HCEC 1CT (cell line): Measurements from ENCODE around the gene KIAA1958.

ENCODE experiments used
- DNase-seq: peaks from one replicate; pipeline ENCODE4 v3.0.0-alpha.2; 2017

The KIAA1958 gene

DNA sequence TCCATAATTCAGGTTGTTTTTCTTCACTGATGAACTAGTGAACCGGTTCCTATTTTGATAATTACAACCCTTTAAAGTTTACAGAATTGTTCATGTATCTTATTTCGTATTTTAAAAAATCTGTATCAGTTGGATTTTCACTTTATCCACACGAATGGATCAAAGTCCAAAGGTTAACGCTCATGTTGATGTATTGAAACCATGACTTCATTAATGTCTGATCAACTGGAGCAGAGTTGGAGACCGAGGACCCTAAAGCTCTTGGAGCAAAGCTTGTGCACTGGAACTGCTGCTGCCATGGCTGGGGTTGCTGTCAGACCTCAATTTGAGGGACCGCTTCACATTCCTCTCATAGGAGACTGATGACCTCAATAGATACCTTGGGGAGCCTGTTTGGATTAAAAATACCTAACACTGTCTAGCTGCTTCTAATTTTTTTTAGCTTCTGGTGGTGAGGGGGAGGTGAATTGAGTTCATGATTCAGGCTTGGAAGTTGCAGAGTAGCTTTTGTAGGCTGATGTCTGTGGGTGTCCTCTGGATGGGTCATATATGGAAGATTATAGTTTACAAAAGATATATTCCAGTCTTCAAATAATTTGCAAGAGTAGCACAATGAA is 45.1 kb downstream of the KIAA1958 start:
- no peak for DNase-seq

DNA sequence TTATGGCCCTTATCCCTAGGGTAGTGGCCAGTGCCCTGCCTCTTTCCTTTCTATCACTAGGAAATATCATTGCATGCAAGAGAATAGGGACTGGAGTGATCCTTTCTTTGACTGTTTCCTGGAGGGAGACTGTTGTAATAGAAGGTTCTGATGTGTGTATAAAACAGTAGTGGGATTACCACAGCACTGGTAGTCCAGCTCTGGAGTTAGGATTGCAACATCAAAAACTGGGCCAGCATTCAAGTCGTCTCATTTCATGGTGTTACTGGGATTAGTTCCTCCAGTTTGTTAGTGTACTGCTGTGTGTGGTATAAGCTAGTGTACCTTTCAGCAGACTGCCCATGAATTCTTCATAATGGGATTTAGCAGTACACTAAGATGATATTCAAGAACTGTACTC is 45.8 kb downstream of the KIAA1958 start:
- peak; percentile 71 for DNase-seq

DNA sequence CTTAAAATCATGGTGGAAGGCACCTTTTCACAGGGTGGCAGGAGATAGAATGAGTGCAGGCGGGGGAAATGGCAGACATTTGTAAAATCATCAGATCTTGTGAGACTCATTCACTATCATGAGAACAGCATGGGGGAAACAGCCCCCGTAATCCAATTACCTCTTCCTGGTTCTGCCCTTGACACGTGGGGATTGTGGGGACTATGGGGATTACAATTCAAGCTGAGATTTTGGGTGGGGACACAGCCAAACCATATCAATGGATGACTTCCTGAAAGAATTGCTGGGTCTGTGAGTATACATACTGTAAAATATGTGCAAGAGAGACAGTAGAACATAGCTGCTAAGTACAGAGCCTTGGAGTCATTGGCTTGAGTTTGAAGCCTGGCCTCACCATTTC is 47.0 kb downstream of the KIAA1958 start:
- DNase-seq, result no peak

DNA sequence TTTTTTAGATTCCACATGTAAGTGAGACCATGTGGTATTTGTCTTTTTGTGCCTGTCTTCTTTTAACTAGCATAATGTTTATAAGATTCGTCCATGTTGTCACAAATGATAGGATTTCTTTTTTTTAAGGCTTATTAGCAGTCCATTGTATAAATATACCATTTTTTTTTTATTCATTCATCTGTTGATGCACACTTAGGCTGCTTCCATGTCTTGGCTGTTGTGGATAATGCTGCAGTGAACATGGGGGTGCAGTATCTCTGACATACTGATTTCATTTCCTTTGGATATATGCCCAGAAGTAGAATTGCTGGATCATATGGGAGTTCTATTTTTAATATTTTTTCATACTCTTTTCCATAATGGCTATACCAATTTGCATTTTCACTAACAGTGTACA is 48.7 kb downstream of the KIAA1958 start:
- peak; percentile 58 for DNase-seq

DNA sequence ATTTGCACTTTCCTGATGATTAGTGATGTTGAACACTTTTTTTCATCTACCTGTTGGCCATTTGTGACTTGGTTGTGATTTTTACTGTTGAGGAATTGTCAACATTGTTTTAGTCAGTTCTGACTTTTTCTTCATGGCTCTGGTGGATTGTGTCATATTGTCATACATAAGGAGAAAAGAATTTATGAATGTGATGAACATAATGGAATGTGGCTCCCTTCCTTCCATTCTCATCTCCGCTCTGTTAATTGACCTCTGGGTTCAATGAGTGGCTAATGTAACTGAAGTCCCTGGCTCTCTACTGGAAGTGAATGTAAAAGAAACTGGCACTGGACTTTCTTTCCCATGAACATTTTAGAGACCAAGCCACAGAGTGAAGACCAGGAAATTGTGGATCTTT is 49.2 kb downstream of the KIAA1958 start:
- peak; percentile 78 for DNase-seq

DNA sequence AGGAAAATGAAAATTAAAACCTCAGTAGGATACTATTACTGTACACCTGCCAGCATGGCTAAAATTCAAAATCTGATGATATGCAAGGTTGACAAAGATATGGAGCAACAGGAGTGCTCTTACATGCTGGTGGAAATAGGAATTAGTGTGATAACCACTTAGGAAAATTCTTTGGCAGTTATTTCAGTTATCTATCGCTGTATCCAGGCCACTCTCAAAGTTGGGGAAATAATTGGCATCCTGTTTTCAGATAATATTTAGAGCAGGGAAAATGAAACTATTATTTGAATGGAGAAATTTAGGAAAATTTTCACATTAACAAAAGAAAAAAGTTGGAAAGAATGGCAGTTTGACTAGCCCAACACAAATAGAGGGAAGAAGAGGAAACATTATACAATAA is 50.9 kb downstream of the KIAA1958 start:
- DNase-seq, result no peak

DNA sequence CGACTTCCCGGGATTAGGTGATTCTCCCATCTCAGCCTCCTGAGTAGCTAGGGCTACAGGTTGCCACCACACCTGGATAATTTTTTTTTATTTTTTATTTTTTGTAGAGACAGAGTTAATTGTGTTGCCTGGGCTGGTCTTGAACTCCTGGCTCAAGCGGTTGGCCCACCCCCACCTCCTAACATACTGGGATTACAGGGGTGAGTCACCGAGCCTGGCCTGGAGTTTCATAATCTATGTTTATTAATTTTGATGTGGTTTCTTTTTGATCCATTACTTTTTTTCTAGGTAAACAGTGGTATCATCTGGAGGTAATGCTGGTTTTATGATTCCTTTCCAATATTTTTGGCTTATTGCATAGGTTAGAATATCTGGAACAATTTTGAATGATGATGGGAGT is 54.2 kb downstream of the KIAA1958 start:
- peak; percentile 9 for DNase-seq

DNA sequence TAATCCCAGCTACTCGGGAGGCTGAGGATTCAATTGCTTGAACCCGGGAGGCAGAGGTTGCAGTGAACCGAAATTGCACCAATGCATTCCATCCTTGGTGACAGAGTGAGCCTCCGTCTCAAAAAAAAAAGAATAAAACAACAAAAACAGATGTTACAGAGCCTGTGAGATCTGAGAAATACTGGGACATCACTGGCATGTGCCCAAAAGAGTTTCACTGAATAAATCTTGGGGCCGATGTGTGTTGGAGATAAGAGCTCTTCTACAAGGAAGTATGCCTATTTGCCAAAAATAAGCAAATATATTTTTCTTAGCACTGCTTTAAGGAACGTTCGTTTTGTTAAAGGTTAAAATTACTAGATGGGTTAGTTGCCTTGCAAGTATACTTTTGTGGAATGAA is 55.1 kb downstream of the KIAA1958 start:
- no peak for DNase-seq

DNA sequence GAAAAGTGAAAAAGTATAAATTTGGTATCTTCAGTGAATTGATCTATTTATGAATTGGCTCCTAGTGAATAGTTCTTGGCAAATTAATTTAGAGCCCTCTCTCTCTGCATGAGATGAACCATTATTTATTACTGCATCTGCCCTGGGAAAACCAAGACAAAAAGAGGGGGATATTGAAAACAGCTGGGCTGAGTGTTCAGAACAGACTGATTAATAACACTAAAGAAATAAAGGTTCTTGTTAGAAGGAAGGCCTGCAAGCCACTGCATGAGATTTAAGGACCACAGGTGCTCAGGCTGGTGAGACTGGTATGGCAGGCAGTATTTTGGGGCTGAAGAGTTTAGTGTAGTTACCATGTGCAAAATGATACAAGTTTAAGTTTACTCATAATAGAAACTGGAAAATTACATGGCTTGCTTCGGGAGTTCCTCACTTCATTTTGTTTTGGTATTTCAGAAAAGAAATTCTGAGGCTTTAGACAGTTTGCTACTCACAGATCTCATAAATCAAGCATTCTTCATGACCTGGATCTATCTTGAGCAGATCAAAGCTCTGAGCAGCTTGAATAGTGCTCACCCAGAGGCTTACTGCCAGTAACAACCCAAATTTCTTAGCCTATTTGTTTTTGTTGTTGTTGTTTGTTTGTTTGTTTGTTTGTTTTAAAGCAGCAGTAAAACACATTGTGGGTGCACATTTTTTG is 56.1 kb downstream of the KIAA1958 start:
- DNase-seq, result no peak

DNA sequence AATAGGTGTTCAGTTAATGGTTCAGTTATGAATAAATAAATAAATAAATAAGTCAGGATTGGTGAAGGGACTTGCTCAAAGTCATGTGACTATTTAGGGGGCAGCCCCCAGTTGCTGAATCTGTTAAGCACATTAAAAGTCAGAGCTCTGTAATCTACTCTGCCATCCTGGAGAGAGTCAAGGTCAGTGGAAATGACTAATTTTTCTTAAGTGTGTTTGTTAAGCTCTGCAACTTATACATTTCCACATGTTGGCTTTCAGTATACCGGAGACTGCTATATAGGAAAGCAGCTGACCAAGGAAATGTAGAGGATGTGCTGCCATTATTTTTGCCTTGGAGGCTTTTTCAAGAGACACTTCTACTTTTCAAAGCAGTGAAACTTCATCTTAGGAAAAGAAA is 57.9 kb downstream of the KIAA1958 start:
- DNase-seq, result no peak

DNA sequence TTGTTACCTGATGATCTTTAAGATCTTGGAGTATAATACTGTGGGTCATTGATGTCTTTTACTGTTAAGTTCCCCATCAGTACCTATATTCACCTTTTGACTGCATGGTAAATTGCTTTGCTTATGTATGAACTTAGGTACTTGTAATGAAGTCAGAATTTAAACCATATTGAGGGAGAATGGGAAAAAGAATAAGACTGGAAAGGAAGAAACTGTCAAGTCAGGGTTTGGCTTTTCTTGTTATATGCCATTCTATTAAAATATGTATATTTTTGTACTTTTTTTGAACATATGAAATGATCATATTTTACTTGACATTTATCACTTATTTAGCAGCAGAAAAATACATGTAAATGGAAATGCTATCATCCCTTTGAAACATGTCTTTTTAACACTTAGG is 58.6 kb downstream of the KIAA1958 start:
- DNase-seq, result no peak

DNA sequence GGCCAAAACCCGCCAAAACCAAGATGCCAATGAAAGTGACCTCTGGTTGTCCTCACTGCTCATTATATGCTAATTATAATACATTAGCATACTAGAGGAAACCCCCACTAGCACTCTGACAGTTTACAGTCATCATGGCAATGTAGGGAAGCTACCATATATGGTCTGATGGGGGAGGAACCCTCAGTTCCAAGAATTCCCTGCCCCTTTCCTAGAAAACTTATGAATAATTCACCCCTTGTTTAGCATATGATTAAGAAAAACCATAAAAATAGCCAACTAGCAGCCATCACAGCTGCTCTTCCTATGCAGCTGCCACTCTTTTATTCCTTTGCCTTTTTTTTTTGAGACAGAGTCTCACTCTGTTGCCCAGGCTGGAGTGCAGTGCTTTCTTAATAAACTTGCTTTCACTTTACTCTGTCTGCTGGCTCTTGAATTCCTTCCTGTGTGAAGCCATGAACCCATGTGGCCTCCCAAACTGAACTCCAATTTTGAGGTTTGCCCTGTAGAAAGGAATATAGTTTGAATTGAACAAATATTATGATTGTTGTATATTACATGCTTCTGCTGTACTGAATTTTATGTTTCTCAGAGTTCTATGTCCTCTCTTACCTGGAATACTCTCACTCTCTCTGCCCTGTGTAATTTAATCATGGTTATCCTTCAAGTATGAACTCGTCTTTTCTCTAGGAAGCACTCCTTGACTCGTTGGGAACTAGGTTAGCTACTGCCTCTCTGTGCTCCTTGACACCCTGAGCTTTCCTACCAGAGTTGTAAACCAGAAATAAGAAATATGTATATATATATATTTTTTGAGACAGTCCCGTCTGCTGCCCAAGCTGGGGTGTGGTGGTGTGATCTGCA is 59.8 kb downstream of the KIAA1958 start:
- peak; percentile 46 for DNase-seq

DNA sequence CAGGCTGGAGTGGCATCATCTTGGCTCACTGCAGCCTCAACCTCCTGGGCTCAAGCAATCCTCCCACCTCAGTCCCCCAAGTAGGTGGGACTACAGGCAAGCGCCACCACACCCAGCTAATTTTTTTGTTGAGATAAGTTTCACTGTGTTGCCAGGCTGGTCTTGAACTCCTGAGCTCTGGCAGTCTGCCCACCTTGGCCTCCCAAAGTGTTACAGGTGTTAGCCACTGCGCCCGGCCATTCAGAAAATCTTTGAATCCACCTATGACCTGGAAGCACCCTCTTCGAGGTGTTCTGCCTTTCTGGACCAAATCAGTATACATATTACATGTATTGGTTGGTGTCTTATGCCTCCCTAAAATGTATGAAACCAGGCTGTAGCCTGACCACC is 61.4 kb downstream of the KIAA1958 start:
- DNase-seq, result no peak

DNA sequence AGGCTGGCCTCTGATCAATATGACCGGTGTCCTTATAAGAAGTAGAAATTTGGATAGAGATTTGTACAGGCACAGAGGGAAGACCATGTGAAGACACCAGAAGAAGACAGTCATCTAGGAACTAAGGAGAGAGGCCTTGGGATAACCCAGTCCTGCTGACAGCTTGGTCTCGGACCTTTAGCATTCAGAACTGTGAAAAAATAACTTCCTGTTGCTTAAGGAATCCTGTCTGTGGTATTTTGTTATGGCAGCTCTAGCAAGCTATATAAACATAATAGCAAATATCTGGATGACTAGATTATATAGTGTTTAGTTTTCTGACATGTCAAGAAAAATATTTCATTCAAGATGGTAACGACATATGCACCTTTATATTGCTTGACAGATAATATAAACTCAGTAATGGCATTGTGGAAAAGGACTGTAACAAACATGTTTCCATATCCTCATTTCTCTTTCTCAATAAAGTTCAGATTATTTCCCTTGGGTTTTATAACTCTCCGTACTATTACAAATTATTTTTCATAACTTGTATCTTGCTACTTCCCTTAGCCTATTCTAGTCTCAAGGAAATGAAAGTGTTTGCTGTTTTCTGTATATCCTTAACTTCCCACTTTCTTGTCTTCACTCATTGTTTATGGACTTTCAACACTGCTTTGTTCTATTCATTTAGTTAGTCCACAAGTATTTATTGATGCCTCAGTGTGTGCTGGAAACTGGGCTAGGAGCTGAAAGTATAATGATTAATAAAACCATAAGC is 62.4 kb downstream of the KIAA1958 start:
- peak; percentile 40 for DNase-seq

DNA sequence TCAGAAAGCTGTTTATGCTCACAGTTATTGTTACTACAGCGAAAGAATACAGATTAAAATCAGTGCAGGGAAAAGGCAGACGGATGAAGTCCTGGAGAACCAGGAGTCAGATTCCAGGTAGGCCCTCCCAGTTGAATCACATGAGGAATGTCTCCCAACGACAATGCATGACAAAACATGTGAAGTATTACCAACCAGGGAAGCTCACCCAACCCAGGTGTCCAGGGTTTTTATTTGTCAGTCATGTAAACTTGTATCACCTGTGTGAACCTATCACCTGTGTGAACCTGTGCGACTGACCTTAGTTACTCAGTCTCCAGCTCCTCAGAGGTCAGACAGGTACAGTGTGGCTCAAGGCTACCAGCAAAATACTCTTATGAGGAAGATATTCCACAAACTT is 63.9 kb downstream of the KIAA1958 start:
- no peak for DNase-seq

DNA sequence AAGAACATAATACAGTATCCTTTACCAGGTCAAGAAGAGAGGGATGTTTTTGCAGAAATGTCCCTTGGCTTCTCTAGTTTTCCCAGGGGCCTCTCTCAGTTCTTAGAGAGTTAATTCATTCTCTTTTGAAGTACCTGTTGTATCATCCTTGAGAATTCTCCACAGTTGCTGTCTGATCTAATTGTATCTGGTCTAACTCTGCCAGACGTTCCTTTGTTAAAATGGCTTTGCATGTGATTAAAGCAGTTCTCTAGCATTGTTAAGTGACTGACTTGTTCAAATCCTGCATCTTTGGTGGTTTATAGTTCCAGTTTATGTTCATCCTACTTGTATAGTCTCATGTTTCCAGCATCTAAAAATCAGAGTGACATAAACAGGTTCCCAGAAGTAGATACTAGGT is 65.0 kb downstream of the KIAA1958 start:
- no peak for DNase-seq

DNA sequence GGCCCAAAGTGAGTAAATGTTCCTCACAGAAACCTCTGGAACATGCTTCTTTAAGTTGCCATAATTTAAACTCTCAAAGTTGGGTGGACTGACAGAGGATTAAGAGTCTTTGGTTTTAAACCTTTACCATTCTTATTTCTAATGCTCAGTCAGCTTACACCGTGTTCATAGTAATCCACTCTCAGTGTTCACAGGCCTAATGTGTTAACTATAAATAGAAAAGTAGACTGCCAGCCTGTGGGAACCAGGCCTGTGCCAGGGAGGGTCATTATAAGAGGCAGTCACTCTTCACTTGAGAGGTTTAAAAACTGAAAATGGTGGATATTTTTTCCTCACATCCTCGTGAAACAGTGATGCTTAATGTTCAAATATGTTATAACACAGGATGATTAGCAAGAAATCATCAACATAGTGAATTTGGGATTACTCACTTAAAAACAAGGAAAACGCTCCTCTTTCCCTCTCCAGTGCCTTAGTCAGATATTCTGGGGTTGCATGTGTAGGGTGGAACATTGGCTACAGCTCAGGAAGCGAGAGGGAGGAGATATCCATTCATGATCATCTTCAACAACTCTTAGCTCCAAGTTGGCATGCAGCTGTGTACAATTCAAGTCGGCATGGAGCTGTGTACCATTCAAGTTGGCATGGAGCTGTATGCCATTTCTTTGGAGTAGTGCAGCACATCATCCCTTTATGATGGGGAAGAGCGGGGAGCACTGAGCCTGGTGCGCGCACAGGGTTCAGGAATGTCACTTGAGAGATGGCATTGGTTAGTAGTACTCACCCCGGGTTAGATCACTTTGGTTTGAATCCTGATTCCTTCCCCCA is 65.8 kb downstream of the KIAA1958 start:
- no peak for DNase-seq

DNA sequence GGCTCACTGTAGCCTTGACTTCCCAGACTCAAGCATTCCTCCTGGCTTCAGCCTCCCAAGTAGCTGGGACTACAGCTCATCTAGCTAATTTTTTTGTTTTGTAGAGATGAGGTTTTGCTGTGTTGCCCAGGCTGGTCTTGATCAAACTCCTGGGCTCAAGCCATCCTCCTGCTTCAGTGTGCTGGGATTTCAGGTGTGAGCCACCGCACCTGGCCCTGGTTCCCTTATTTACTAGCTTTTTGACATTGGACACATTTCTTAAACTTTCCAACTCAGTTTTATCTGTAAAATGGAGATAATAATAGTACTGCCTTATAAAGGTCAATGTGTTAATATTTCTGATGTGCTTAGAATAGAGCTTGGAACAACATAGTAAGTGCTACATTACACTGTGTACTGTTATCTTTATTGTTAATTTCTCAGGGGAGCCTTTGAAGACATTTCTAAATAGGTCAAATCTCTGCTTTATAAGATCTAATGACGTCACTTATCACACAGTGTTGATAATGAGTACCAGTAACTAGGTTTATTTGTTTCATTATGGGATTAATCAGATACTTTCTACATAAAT is 66.7 kb downstream of the KIAA1958 start:
- no peak for DNase-seq

DNA sequence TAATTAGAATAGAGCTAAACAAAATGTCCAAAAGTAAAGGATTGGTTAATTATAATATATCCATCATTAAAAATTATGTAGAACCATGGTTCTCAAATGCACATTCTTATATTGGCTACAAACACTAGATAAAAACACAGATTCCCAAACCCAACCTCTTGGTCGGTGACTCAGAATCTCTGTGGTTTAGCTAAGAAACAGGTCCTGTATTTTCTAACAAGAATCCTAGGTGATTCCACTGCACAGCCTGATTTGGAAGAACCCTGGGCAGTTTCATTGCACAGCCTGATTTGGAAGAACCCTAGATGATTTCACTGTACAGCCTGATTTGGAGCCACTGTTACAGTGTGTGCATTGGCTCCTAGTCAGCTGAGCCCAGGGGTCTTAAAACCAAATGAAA is 67.9 kb downstream of the KIAA1958 start:
- peak; percentile 20 for DNase-seq

DNA sequence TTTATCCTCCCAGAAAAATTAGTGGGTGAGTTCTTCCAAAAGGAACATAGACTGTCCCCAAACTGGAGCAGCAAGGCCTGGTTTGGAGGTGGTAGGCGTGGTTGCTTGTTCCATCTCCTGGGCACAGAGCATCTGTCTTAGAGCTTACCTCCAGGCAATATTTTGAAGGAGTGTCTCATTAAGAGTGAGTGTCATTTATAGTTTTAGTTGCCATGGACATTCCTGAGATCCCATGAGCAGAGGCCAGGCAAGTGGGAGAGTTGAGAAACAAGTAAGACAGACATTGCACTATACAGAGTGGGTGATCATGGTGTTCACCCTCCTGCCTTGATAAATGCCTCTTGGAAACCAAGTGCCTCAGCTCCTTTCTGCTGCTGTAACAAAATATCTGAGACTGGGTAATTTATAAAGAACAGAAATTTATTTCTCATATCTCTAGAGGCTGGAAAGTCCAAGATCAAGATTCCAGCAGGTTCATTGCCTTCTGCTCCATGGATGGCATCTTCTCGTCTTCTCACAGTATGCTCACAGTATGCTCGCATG is 68.5 kb downstream of the KIAA1958 start:
- DNase-seq, result no peak

DNA sequence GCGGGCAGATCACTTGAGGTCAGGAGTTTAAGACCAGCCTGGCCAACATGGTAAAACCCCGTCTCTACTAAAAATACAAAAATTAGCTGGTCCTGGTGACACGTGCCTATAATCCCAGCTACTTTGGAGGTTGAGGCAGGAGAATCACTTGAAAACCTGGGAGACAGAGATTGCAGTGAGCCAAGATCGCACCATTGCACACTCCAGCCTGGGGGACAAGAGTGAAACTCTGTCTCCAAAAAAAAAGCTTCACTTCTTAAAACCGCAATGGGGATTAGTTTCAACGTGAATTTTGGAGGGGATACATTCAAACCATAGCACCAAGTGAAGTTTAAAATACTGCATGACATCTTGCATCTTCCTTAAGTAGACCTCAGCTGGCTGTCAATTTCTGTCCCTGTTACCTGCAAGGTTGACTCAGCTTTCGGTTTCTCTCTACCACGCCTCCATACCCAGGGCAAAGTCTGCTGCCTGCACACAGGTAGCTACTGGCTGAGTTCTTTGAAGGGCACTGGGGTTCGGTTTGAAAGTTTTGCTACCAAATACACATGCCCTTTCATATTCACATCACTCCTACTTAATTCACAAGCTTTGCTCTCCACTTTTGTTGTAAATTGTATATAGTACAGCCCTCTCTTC is 69.3 kb downstream of the KIAA1958 start:
- no peak for DNase-seq
